Activated T-helper 2 cell treated with anti-CD3 and anti-CD28 coated beads, Interferon-gamma antibody, Interleukin-2, Interleukin-4, amounts not matched to agents 10 μg/mL and 5 μg/mL and 100 μg/mL, durations not matched to agents 14 hours and 24 hours and 36 hours (primary cell): ENCODE measurements around the gene ZNF471. TPM values are rescaled to one million over a fixed set of nuclear protein-coding genes. Genes with fewer than 3 reads are reported as not detected.

Source experiments
- DNase-seq: peaks from one replicate; pipeline ENCODE4 v3.0.0; 2021; ENCODE audit warnings: low spot score
- H3K27ac Mint-ChIP-seq: one replicate; pipeline ENCODE4 v1.8.0; 2021; ENCODE audit warnings: mixed read lengths
- H3K27me3 Mint-ChIP-seq: one replicate; pipeline ENCODE4 v1.8.0; 2021; ENCODE audit warnings: low read depth, mixed read lengths
- H3K36me3 Mint-ChIP-seq: one replicate; pipeline ENCODE4 v1.8.0; 2021; ENCODE audit warnings: low read depth, mixed read lengths
- H3K4me1 Mint-ChIP-seq: one replicate; pipeline ENCODE4 v1.8.0; 2021; ENCODE audit warnings: low read depth, mixed read lengths
- H3K4me3 Mint-ChIP-seq: one replicate; pipeline ENCODE4 v1.8.0; 2021; ENCODE audit warnings: low read depth, mild to moderate bottlenecking, moderate library complexity, mixed read lengths
- H3K9me3 Mint-ChIP-seq: one replicate; pipeline ENCODE4 v1.8.0; 2021; ENCODE audit warnings: mixed read lengths
- intact Hi-C: fragments of 100-400 bp; cut with micrococcal nuclease; formaldehyde crosslinking; loops from one replicate; pipeline ENCODE4 v1.15.1; 2023
- total RNA-seq: library from RNA; stranded (reverse); gene quantifications from 2 replicates; pipeline ENCODE4 v1.2.3, GENCODE V29; 2022

The ZNF471 gene
- 0.05 TPM in 2 replicates for total RNA-seq

DNA sequence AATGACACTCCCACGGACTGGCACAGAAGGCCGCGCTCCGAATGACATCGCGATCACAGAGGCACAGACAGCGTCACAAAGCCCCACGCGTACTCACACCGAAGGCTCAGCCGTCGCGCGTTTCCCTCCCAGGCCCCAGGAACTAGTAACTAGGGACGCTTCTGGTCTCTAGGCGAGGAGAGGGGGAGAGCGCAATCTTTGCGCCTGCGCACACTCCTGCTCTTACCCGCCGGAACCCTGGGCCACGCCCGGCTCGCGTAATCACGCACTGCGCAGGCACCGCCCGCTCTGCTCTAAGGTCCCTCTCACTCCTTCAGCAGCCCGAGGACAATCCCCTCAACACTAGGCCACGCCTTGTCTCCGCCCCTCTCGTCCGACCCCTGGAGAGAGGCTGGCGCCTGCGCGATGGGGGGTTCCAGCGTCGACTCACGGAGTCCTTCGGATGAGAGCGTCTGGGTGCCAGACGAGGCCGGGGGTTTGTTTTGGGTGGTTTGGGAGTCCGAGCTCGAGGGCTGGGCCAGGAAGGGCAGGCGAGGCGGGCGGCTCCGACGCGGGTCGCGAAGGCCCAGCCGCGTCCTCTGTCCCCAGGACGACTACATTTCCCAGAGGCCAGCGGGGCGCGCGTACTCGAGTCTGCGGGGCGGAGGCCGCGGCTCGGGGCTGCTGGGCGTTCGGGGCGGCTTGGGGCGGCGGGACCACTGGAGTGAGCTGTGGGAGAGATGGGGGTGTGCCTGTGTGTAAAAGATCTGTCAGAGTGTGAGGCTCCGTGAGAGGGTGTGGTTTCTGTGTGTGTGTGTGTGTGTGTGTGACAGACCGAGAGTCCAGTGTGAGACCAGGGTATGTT, at the start of gene ZNF471:
ZNF471 (plus strand) TSS at position 410 of the 844 bp plus-strand sequence. CDS start 3,717 bp downstream, outside the sequence.
- intact Hi-C loops: no loop called here
- H3K27ac Mint-ChIP-seq: peak within 1 kb of the TSS; percentile 34

DNA sequence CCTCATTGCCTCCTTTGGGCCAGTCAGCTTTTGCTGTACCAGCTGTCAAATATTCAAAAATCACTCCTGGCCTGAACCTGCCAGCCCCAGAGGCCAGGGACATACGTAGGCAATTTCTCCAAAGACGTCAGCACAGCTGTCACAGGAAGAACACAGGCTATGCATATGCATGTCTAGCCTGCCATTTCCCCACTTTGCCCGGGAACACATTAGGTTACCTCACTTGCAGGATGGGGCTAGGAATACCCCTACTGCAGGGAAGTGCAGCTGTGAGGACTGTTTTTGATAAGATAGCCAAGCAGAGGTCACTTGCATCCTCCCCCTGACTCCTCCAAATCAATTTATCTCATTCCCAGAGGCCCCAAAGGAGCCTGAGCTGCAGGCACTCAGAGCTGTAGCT, 33.3 kb upstream of the ZNF471 start:
- Mint-ChIP-seq H3K27me3 (no peaks in the 10 kb centered on the region), H3K4me3 (no peak overlapping the region), H3K36me3 (peaks cover 14% of the 10 kb centered on the region), H3K9me3 (peaks cover 74% of the 10 kb centered on the region), H3K4me1 (no peaks in the 10 kb centered on the region), H3K27ac (no peak overlapping the region)
- intact Hi-C loops: no loop called here
- DNase-seq: no peak

More for the DNA sequence above, at the start of gene ZNF471:
- H3K4me3 Mint-ChIP-seq: no peak within 1 kb of the TSS
- H3K27me3 Mint-ChIP-seq: no peaks in the 10 kb centered on the region
- no peaks in the 10 kb centered on the region for H3K4me1 Mint-ChIP-seq
- peak; percentile 56 for DNase-seq
- peaks cover 31% of the 10 kb centered on the region for H3K9me3 Mint-ChIP-seq
- peaks cover 2% of the 10 kb centered on the region for H3K36me3 Mint-ChIP-seq

DNA sequence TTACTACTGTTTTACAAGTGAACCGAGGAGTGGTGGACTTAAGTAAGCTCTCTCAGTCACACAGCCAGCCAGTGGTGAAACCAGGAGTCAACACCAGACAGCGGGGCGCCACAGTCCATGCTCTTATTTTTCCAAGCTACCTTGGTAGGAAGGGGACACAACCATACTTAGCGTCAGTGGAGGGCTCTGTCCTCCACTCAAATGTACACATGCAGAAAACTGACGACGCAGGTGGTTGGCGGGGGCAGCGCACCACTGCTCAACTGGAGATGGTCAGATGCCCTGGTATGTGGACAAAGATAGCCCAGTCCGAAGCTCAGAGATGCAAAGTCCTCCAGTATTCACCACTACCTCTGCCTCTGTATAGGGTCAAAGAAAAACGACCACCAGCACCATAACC, 31.6 kb upstream of the ZNF471 start:
- Mint-ChIP-seq H3K27ac (no peak overlapping the region), H3K4me1 (no peaks in the 10 kb centered on the region), H3K36me3 (peaks cover 14% of the 10 kb centered on the region), H3K9me3 (peaks cover 77% of the 10 kb centered on the region), H3K4me3 (no peak overlapping the region), H3K27me3 (no peaks in the 10 kb centered on the region)
- no peak for DNase-seq
- intact Hi-C loops: no loop called here

DNA sequence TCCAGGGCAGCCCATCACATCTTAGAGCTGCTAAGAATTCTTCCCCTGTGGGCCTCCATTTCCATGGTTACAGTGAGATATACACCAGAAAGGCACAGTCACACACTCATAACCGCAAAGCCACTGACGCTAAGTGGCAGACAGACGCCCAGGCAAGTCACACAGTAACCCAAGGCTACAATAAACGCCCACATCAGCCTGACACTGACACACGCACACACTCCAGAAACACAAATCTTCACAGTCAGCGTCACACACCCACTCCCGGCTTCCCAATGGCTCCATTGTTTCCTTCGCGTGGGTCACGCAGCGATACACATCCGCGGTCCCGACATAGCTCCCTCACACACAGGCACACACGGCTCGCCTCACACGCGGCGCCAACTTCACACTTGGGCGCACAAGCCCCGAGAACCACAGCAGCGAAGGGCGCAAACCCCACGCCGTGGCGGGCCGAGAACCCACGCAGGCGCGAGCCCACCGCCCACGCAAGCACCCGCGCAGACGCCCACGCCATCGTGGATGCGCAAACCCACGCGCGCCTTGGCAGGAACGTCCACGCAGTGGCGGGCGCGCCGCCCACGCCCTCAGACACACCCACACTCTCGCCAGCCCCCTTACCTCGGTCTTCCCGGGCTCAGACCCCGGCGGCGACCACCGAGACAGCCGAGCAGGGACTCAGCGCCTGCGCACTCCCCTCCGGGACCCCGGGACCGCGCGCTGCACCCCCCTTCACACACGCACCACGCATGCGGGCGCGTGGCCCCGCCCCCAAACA, 30.8 kb upstream of the ZNF471 start, which contains the start of gene ZNF667:
ZNF667 (minus strand) TSS at position 695 of the 778 bp plus-strand sequence. CDS start 14,975 bp downstream, outside the sequence.
- no peak within 1 kb of the TSS for H3K27ac Mint-ChIP-seq
- H3K9me3 Mint-ChIP-seq: peaks cover 76% of the 10 kb centered on the region
- intact Hi-C loops: no loop called here
- no peaks in the 10 kb centered on the region for H3K4me1 Mint-ChIP-seq
- no peak for DNase-seq
- peaks cover 12% of the 10 kb centered on the region for H3K36me3 Mint-ChIP-seq
- peak within 1 kb of the TSS; percentile 70 for H3K4me3 Mint-ChIP-seq
- no peaks in the 10 kb centered on the region for H3K27me3 Mint-ChIP-seq

DNA sequence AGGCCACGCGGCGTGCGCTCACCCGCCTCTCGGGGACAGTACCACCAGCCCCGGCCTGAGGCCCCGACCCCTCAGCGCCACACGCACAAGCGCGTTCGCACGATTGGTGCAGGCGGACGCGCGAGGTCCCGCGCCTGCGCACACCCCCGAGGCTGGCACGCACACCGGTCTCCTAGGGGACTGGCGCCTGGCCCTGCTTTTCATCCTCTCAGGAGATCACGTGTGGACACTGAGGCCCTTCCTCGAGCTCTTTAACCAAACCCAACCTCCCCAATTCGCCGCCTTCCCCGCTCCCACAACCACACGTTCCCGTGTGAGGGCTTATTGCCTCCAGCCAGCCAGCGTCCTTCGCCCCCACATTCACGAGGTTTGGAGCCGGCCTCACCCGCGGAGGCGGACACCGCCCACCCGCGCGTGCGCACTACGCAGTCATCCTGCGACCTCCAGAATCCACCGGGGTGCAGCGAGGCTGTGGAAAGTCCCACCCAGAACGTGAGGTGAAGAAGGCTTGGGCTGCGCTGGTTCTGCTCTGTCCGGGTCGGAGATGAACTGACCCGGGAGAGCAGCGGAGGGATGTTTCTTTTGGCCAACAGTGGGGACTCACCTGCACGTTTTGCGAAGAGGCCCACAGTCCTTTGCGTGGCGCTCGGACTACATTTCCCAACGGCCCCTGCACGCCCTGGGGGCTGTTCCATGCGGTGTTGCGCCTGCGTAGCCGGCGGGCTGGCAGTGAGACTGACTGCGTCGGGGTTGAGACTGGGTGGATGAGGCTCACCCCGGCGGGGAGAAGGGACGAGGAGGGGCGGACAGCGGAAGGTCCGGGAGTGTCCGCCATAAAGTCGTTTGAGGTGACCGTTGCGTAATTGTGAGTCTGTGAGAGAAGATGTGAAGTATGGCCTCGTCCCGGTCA, 30.0 kb upstream of the ZNF471 start:
- H3K27ac Mint-ChIP-seq: no peak overlapping the region
- H3K36me3 Mint-ChIP-seq: peaks cover 11% of the 10 kb centered on the region
- intact Hi-C loops: no loop called here
- peak overlapping the region; percentile 70 for H3K4me3 Mint-ChIP-seq
- no peaks in the 10 kb centered on the region for H3K4me1 Mint-ChIP-seq
- no peaks in the 10 kb centered on the region for H3K27me3 Mint-ChIP-seq
- no peak for DNase-seq
- H3K9me3 Mint-ChIP-seq: peaks cover 72% of the 10 kb centered on the region

DNA sequence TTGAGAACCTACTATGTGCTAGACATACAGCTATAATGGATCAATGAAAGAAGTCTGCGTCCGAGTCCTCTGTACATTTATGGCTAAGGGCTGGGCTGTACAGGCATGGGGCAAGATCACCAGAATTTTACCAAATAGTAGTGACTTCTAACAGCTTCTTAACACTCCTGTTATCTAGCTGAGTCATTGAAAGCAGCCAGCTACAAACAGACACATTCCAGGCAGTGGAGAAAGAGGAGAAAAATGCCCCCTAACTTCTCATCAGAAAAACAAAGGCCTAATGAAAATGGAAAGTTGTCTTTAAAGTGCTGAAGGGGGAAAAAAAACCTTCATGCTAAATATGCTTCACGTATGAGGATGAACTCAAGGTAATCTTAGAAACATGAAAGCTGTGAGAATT, 16.3 kb upstream of the ZNF471 start:
- Mint-ChIP-seq H3K4me1 (no peaks in the 10 kb centered on the region), H3K27ac (no peak overlapping the region), H3K4me3 (no peak overlapping the region), H3K27me3 (no peaks in the 10 kb centered on the region), H3K9me3 (peaks cover 78% of the 10 kb centered on the region), H3K36me3 (no peaks in the 10 kb centered on the region)
- intact Hi-C loops: no loop called here
- DNase-seq: no peak

DNA sequence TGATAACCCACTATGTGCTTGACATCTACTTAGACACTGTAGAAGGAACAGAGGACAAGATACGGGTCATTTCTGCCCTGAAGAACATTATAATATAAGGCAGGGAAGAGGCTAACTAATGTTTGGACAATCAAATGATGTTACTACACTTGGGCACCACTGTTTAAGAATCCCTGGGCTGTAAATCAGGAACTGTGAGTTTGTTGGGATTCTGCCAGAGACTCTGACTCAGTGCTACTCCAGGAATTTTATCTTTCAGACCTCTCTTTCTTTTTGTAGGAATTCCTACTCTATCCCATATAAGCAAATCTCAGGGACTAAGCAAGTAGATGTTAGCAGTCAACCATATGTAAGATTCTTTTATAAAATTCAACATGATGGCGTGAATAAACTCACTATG, 3.1 kb upstream of the ZNF471 start:
- no peaks in the 10 kb centered on the region for H3K4me1 Mint-ChIP-seq

DNA sequence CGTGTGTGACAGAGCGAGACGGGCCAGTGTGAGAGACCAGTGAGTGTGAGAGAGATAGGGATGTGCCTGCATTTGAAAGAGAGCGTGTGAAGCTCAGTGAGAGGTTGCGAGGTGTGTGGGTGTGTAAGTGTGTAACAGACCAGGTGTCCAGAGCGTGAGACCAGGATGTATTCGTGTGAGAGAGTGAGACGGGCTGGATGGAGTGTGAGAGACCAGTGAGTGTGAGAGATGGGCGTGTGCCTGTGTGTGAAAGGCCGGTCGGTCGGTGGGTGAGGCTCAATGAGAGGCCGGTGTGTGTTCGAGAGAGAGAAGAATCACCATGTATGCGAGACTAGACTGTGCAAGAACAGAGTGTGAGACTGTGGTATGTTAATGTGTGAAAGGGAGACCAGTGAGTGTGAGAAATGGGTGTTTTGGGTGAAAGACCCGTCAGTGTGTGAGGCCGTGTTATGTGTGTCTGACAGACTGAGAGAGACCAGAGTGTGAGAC, 679 bp downstream of the ZNF471 start:
- Mint-ChIP-seq H3K9me3 (peaks cover 31% of the 10 kb centered on the region), H3K4me3 (no peak overlapping the region), H3K4me1 (no peaks in the 10 kb centered on the region), H3K36me3 (peaks cover 2% of the 10 kb centered on the region), H3K27ac (no peak overlapping the region), H3K27me3 (no peaks in the 10 kb centered on the region)
- intact Hi-C loops: no loop called here
- no peak for DNase-seq

More for the DNA sequence above, 3.1 kb upstream of the ZNF471 start:
- no peak overlapping the region for H3K4me3 Mint-ChIP-seq
- peaks cover 55% of the 10 kb centered on the region for H3K9me3 Mint-ChIP-seq
- H3K27ac Mint-ChIP-seq: no peak overlapping the region
- intact Hi-C loops: no loop called here
- no peaks in the 10 kb centered on the region for H3K27me3 Mint-ChIP-seq
- peaks cover 2% of the 10 kb centered on the region for H3K36me3 Mint-ChIP-seq
- DNase-seq: no peak

DNA sequence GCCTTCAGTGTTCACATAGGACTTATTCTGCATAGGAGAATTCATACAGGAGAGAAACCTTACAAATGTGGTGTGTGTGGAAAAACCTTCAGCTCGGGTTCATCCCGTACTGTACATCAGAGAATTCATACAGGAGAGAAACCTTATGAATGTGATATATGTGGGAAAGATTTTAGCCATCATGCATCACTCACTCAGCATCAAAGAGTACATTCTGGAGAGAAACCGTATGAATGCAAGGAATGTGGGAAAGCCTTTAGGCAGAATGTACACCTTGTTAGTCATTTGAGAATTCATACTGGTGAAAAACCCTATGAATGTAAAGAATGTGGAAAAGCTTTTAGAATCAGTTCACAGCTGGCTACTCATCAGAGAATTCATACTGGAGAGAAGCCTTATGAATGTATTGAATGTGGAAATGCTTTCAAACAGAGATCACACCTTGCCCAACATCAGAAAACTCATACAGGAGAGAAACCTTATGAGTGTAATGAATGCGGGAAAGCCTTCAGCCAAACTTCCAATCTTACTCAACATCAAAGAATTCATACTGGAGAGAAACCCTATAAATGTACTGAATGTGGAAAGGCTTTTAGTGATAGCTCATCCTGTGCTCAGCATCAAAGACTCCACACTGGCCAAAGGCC, 17.7 kb downstream of the ZNF471 start:
- peaks cover 77% of the 10 kb centered on the region for H3K9me3 Mint-ChIP-seq
- H3K4me1 Mint-ChIP-seq: no peaks in the 10 kb centered on the region
- intact Hi-C loops: no loop called here
- no peak overlapping the region for H3K27ac Mint-ChIP-seq
- H3K36me3 Mint-ChIP-seq: peaks cover 6% of the 10 kb centered on the region
- no peak for DNase-seq
- H3K4me3 Mint-ChIP-seq: no peak overlapping the region
- no peaks in the 10 kb centered on the region for H3K27me3 Mint-ChIP-seq

DNA sequence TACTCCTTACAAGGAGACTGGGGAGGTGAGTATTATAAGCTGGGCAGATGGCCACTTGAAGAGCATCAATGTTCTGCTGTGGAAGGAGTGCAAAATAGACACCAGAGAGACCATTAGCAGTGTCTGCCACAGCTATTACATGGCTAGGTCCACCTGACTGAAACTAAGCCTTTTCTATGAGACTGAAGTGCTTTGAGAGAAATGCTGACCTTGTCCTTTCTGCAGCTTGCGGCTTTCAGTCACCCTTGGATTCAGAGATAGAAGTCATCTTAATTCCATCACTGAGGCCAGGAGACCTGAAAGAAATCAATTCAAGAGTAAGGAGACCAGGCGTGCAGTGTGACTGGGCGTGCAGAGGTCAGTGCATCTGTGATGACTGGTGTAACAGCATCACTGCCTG, 29.8 kb downstream of the ZNF471 start:
- DNase-seq: no peak
- Mint-ChIP-seq H3K4me3 (peak overlapping the region; percentile 81), H3K27me3 (no peaks in the 10 kb centered on the region), H3K36me3 (peaks cover 22% of the 10 kb centered on the region), H3K27ac (no peak overlapping the region), H3K4me1 (peaks cover 3% of the 10 kb centered on the region), H3K9me3 (peaks cover 77% of the 10 kb centered on the region)
- intact Hi-C loops: no loop called here

DNA sequence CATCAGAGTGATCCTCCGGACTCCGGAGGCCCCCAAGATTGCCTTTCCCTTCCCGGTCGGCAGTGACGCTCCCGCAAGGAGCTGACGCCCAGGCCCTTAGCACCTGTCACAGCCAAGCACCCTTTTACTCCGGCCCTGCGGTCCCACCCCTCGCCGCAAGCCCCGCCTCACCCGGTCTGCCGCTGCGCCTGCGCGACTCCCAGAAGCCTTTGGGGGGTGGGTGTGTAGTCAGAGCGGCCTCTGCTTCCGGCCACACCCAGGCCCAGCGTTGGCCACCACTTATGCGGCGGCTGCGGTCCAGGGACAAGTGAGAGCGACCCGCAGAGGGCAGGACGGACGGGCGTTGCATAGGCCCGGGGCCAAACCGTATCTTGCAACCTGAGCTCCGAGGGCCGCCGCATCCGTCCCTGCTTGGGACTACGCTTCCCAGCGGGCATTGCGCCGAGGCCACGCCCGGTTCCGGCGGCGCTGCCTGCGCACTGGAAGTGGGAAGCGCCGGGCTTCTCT, 30.7 kb downstream of the ZNF471 start:
- no peaks in the 10 kb centered on the region for H3K27me3 Mint-ChIP-seq
- peaks cover 25% of the 10 kb centered on the region for H3K36me3 Mint-ChIP-seq
- H3K4me1 Mint-ChIP-seq: peaks cover 3% of the 10 kb centered on the region
- peak overlapping the region; percentile 85 for H3K27ac Mint-ChIP-seq
- intact Hi-C loops: loop anchor here (1.0 kb wide), 1 partner anchor 29 kb away; the partner anchor contains the start of gene ZNF470
- H3K4me3 Mint-ChIP-seq: peak overlapping the region; percentile 81
- DNase-seq: peak; percentile 80
- H3K9me3 Mint-ChIP-seq: peaks cover 72% of the 10 kb centered on the region
